Putamen (tissue), 1 donor: ENCODE results near the gene IRF5.
"Not testable (repeated sequence)": the region's sequence is repeated elsewhere in the genome, so short reads cannot be mapped to it uniquely, and the experiment has no call there.

Source experiments
- DNase-seq: peaks from one replicate; pipeline ENCODE4 v3.0.0-alpha.2; 2016; ENCODE audit warnings: low spot score

Gene IRF5

GRCh38 chr7:128939075-128939860 lies 1.5 kb downstream of the IRF5 start:
- DNase-seq = no peak

GRCh38 chr7:128939861-128940410 lies 2.2 kb downstream of the IRF5 start:
- DNase-seq = no peak

- no peak for DNase-seq
Measured at GRCh38 chr7:128940494-128941322, 3.0 kb downstream of the IRF5 start.

DNA sequence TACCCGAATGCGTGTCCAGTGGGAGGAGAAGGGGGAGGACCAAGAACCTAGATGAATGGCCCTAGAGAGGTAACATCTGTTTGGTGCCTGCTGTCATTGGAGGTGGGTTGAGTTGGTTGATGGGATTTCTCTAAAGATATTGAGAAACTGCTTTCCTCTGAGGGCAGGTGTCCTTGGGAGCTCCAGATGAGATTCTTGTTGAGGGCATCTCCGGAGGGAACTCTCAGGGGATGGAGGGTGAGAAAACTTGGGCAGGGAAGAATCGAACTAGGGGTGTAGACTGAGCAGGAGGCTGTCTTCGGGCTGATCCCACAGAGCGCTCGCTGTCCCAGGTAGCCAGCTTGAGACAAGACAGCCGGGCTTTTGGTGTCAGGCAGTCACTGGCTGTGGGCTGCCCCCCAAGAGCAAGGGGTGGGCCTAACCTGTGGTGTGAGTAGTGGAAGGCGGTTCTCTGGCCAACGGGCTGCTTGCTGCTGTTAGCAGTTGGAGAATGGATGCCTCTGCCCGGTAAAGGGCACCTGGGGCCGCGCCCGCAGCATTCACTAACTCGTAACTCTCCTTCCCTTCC lies 3.7 kb downstream of the IRF5 start:
- no peak for DNase-seq

DNA sequence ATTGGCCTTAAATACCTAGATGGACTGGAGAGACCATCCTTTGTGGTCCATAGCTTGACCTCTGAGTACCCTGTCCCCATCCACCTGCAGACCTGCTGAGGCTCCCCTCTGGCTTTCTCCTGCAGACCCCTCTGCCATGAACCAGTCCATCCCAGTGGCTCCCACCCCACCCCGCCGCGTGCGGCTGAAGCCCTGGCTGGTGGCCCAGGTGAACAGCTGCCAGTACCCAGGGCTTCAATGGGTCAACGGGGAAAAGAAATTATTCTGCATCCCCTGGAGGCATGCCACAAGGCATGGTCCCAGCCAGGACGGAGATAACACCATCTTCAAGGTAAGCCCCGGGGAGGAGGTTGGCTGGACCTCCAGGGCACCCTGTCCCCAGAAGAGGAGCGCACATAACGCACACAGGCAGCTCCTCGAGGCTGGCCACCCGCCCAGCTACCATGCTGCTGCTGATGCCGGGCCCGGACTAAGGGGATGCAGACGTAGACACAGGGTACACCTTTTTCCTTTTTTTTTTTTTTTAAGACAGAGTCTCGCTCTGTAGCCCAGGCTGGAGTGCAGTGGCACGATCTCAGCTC lies 4.3 kb downstream of the IRF5 start:
- no peak for DNase-seq

- DNase-seq = not testable (repeated sequence)
Measured at GRCh38 chr7:128943251-128943650, 5.5 kb downstream of the IRF5 start.

DNA sequence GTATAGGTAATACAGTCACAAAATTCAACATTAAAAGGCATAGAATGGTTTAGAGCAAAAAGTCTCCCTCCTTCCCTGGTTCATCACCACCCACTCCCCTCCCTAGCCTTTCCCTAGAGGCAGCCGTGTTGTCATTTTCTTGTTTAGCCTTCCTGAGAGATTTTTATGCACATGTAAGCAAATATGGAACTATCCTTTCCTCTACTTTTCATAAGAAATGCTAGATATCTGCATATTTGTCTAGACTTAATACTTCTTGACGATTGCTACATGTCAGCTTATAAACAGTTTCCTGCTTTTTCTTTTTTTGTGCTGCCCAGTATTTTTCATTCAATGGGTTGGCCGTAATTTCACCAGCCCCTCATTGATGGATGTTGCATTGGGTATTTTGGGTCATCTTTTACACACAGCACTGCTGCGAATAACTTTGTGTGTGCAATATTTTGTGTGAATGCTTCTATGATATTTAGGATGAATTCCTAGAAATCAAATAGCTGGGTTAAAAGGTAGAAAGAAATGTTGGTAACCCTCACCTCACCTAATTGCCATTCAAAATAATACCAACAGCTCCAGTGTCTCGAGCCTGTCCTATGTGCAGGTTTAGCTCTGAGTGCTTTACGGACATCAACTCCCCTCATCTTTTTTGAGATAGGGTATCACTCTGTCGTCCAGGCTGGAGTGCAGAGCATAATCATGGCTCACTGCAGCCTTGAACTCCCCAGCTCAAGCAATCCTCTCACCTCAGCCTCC lies 6.9 kb downstream of the IRF5 start:
- DNase-seq = no peak

DNA sequence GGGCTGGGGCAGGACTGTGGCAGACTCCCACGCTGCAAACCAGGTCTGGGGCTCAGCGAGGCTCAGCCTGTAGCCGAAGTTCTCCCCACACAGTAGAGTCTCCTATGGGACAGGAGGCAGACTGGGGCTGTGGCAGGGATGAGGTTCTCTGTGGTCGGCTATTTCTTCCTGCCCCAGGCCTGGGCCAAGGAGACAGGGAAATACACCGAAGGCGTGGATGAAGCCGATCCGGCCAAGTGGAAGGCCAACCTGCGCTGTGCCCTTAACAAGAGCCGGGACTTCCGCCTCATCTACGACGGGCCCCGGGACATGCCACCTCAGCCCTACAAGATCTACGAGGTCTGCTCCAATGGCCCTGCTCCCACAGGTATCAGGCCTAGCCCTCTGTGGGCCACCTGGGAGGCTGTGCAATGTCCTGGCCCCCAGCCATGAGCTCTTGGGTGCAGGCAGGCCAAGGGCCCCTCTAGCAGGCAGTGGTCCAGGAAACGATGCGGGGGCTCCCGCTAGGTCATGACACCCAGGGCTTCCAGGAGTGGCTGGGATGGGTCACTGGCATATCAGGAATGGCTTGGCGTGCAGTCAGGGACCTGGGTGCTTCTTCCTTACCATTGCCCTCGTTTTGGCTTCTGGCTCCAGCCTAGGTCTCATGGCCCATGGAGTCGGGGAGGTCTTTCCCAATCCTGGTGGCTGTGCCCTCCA lies 8.1 kb downstream of the IRF5 start:
- no peak for DNase-seq

- no peak for DNase-seq
Measured at GRCh38 chr7:128946936-128947830, 9.5 kb downstream of the IRF5 start.

GRCh38 chr7:128947854-128948253 lies 10.1 kb downstream of the IRF5 start:
- no peak for DNase-seq

- DNase-seq = no peak
Measured at GRCh38 chr7:128948312-128948973, 10.7 kb downstream of the IRF5 start.

GRCh38 chr7:128948976-128949760 lies 11.4 kb downstream of the IRF5 start:
- no peak for DNase-seq

- DNase-seq = no peak
Measured at GRCh38 chr7:128951296-128951695, 13.6 kb downstream of the IRF5 start.

DNA sequence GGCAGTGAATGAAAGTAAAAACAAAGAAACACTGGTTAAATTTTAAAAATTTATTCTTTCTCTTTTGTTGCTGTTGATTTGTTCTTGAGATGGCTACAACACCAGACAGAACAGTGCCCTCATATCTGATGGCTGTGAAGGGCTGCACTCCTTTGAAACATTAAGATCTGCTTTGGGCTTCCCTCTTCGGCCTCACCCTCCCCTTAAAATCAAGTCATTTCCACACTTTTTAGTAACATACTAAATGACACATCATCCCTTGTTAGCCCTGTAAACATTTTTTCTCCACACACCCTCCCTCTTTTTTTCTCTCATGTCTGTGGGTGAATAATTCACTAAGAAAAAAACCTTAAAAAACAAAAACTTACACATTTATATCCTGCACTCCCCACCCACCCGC lies 16.4 kb downstream of the IRF5 start:
- DNase-seq = no peak

- DNase-seq = no peak
Measured at GRCh38 chr7:128954830-128955802, 17.4 kb downstream of the IRF5 start.

GRCh38 chr7:128955981-128956380 lies 18.3 kb downstream of the IRF5 start:
- DNase-seq = no peak

GRCh38 chr7:128959296-128959695 lies 21.6 kb downstream of the IRF5 start:
- no peak for DNase-seq
